ENCODE results near the gene C2CD4B. TPM values are rescaled to one million over a fixed set of nuclear protein-coding genes. Genes with fewer than 3 reads are reported as not detected.

C2CD4B gene
- total RNA-seq, 1 donor from 2014 or later, result not detected

- Mint-ChIP-seq H3K36me3 (ENCODE audit: low read depth) (no peaks in the 10 kb centered on the region), H3K9me3 (no peaks in the 10 kb centered on the region), H3K4me1 (peaks cover 2% of the 10 kb centered on the region), H3K27ac (no peak overlapping the region), H3K27me3 (peaks cover 9% of the 10 kb centered on the region), H3K4me3 (no peak overlapping the region)
- ChIA-PET CTCF (no interaction called here), POLR2A (no interaction called here)
- ATAC-seq (ENCODE audit: low read depth) (no peak), DNase-seq (no peak)
- TF ChIP-seq, protein P1, sequence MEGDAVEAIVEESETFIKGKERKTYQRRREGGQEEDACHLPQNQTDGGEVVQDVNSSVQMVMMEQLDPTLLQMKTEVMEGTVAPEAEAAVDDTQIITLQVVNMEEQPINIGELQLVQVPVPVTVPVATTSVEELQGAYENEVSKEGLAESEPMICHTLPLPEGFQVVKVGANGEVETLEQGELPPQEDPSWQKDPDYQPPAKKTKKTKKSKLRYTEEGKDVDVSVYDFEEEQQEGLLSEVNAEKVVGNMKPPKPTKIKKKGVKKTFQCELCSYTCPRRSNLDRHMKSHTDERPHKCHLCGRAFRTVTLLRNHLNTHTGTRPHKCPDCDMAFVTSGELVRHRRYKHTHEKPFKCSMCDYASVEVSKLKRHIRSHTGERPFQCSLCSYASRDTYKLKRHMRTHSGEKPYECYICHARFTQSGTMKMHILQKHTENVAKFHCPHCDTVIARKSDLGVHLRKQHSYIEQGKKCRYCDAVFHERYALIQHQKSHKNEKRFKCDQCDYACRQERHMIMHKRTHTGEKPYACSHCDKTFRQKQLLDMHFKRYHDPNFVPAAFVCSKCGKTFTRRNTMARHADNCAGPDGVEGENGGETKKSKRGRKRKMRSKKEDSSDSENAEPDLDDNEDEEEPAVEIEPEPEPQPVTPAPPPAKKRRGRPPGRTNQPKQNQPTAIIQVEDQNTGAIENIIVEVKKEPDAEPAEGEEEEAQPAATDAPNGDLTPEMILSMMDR (IDR thresholded peaks at IDR 0.05), result no peak
- intact Hi-C loops (cut with micrococcal nuclease), result no loop called here
Observed at GRCh38 chr15:62187910-62188309, 22.8 kb upstream of the C2CD4B start.

DNA sequence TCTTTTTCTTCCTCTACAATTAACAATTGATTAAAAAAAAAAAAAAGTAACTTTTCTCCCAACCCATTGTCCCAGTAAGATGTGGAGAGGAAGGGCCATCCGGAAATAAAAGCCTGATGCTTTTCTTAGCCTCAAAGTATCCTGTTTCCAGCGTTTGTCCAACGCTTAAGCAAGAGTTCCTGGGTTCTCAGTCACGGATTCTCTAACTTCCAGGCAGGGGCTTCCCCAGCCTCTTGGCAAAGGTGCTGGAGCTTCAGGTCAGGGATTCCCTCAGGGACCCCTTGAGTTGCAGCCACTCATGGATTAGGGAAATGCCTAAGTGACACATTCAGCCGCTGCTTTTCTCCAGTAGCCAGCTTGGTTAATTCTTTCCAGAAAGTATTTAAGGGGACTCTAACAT, 22.3 kb upstream of the C2CD4B start:
- peaks cover 9% of the 10 kb centered on the region for H3K27me3 Mint-ChIP-seq
- H3K4me1 Mint-ChIP-seq, result peaks cover 2% of the 10 kb centered on the region
- TF ChIP-seq, protein P1 (IDR thresholded peaks at IDR 0.05), result no peak
- no peak overlapping the region for H3K4me3 Mint-ChIP-seq
- CTCF ChIA-PET, result no interaction called here
- DNase-seq (no peak), ATAC-seq (ENCODE audit: low read depth) (no peak)
- no peak overlapping the region for H3K27ac Mint-ChIP-seq
- H3K36me3 Mint-ChIP-seq (ENCODE audit: low read depth), result no peaks in the 10 kb centered on the region
- POLR2A ChIA-PET, result no interaction called here
- H3K9me3 Mint-ChIP-seq, result no peaks in the 10 kb centered on the region
- intact Hi-C loops (cut with micrococcal nuclease), result no loop called here

DNA sequence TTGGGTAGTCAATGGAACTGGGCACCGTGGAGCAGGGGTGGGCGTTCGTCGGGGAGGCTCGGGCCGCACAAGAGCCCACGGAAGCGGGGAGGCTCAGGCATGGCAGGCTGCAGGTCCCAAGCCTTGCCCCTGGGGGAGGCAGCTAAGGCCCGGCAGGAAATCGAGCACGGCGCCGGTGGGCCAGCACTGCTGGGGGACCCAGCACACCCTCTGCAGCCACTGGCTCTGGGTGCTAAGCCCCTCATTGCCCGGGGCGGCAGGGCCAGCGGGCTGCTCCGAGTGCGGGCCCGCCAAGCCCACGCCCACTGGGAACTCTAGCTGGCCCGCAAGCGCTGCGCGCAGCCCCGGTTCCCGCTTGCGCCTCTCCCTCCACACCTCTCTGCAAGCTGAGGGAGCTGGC, 21.5 kb upstream of the C2CD4B start:
- no peaks in the 10 kb centered on the region for H3K9me3 Mint-ChIP-seq

GRCh38 chr15:62183130-62183529, 18.0 kb upstream of the C2CD4B start:
- ChIA-PET POLR2A (no interaction called here), CTCF (no interaction called here)
- intact Hi-C loops (cut with micrococcal nuclease), result no loop called here
- TF ChIP-seq, protein P1 (IDR thresholded peaks at IDR 0.05), result no peak
- peaks cover 9% of the 10 kb centered on the region for H3K27me3 Mint-ChIP-seq
- no peak for DNase-seq
- no peaks in the 10 kb centered on the region for H3K36me3 Mint-ChIP-seq (ENCODE audit: low read depth)
- H3K4me1 Mint-ChIP-seq, result peaks cover 2% of the 10 kb centered on the region
- no peak overlapping the region for H3K4me3 Mint-ChIP-seq
- H3K9me3 Mint-ChIP-seq, result peaks cover 7% of the 10 kb centered on the region
- no peak overlapping the region for H3K27ac Mint-ChIP-seq
- no peak for ATAC-seq (ENCODE audit: low read depth)

More for the DNA sequence above, 21.5 kb upstream of the C2CD4B start:
- H3K4me1 Mint-ChIP-seq, result peaks cover 2% of the 10 kb centered on the region
- ChIA-PET POLR2A (no interaction called here), CTCF (no interaction called here)
- H3K36me3 Mint-ChIP-seq (ENCODE audit: low read depth), result no peaks in the 10 kb centered on the region
- no peak overlapping the region for H3K27ac Mint-ChIP-seq
- intact Hi-C loops (cut with micrococcal nuclease), result no loop called here
- TF ChIP-seq, protein P1 (IDR thresholded peaks at IDR 0.05), result no peak
- DNase-seq (no peak), ATAC-seq (ENCODE audit: low read depth) (no peak)
- H3K4me3 Mint-ChIP-seq, result no peak overlapping the region
- H3K27me3 Mint-ChIP-seq, result peaks cover 7% of the 10 kb centered on the region

DNA sequence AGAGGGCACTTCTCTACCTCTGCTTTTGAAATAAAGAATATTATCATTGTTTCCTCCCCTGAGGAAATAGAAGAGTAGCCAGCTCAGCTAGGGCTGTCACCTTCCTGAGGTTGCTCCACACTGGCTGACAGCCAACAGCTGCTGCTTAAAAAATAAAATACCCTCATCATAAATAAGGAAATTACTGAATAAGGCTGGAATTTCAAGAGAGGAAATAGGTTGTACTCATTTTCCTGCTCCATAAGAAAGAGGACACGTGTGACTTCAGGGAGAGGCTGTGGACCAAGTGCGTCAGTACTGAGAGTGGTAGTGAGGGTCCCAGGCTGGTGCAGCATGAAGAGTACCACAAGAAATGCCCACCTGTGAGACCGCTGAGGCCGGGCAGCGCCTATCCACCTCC, 8.1 kb upstream of the C2CD4B start:
- Mint-ChIP-seq H3K4me1 (no peaks in the 10 kb centered on the region), H3K27ac (no peak overlapping the region), H3K9me3 (no peaks in the 10 kb centered on the region), H3K4me3 (no peak overlapping the region), H3K36me3 (ENCODE audit: low read depth) (no peaks in the 10 kb centered on the region), H3K27me3 (peaks cover 7% of the 10 kb centered on the region)
- ATAC-seq (ENCODE audit: low read depth) (no peak), DNase-seq (no peak)
- intact Hi-C loops (cut with micrococcal nuclease), result no loop called here
- TF ChIP-seq, protein P1 (IDR thresholded peaks at IDR 0.05), result no peak
- CTCF ChIA-PET, result no interaction called here
- POLR2A ChIA-PET, result no interaction called here

Measured in activated B cell treated with CpG ODN at 0.5 μM for 24 hours (primary cell).